ENCODE data around the gene WRAP73.
A peak's percentile ranks its signal among the peaks of the same experiment; 100 is the strongest.
"Not testable (repeated sequence)": the region's sequence is repeated elsewhere in the genome, so short reads cannot be mapped to it uniquely, and the experiment has no call there.

The WRAP73 gene

DNA sequence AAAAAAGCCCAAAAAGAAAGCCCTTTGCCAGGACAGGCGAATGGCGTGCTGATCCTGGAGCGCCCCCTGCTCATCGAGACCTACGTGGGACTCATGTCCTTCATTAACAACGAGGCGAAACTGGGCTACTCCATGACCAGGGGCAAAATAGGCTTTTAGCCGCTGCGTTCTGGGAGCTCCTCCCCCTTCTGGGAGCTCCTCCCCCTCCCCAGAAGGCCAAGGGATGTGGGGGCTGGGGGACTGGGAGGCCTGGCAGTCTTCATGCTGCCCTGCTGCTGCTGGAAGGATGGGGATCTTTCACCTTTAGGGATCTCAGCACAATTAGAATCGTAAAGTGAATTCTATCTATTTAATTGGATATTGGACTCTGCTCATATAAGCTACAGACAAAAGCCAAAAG lies 21.5 kb downstream of the WRAP73 start:
- no peak for DNase-seq

DNA sequence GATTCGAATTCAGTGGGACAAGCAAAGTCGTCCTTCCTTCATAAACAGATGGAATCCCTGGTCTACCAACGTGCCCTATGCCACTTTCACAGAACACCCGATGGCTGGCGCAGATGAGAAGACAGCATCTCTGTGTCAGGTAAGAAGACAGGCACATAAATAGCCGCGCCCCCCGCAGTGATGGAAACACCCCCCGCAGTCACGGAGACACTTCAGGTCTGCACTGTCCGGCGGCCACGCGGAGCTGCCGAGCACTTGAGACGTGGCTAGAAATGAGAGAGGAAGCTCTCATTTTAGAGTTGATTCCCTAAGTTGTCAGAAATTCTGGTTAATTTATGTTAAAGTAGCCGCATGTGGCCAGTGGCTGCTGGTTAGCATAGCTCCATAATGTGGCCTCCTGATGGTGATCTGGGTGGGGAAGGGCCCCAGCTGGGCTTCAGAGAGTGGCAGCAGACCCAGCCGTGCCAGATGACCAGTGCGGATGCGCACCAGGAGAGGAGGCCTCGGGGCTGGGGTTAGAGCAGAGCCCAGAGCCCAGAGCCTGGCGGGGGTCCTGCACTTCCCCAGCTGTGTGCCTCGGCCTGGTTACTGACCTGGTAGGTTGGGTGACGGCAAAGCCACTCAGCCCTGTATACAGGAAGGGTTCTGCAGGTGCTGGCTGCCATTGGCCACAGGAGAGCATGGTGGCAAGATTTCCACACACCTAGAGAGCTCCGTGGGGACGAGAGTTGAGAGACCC lies 22.2 kb downstream of the WRAP73 start:
- DNase-seq = no peak

DNA sequence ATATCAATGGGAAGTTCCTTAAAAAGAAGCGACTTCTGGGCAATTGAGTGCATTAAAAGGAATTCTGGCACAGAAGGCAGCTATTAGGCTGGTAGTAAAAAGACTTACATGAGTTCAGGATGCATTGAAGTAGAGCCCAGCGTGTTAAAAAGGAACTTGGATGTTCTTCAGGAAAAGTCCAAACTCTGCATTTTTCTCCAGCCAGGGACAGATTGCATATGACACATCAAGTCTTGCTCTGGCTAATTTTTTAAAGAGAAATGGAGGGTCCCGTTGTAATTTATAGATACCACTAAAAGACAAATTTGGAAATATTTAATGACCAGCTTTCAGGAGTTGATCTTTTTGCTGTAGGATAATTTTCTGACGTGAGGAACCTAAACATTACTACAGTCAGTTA lies 23.9 kb downstream of the WRAP73 start:
- DNase-seq = no peak

DNA sequence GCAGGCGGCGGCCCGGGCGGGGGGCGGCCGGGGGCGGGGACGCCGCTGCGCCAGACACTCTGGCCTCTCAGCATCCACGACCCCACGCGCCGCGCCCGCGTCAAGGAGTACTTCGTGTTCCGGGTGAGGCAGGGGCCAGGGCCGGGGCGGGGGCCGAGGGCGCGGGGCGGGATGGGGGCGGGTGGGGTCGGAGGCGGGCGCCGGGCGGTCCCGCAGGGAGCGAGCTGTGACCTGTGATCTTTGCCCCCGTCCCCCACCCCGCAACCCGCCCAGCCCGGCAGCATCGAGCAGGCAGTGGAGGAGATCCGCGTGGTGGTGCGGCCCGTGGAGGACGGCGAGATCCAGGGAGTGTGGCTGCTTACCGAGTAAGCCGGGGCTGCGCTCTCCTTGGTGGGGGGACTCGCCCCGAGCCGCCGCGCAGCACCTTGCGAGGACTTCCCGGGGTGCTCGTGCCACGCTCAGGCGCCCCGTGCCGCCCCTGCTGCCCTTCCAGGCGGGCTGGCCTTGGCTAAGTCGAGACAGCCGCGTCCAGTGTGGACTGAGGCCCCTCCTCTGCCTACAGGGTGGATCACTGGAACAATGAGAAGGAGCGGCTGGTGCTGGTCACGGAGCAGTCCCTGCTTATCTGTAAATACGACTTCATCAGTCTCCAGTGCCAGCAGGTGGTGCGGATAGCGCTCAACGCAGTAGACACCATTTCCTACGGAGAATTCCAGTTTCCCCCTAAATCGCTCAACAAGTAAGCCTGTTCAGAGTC lies 24.6 kb downstream of the WRAP73 start:
- DNase-seq = peak in 1 of 2 experiments; percentile 15

DNA sequence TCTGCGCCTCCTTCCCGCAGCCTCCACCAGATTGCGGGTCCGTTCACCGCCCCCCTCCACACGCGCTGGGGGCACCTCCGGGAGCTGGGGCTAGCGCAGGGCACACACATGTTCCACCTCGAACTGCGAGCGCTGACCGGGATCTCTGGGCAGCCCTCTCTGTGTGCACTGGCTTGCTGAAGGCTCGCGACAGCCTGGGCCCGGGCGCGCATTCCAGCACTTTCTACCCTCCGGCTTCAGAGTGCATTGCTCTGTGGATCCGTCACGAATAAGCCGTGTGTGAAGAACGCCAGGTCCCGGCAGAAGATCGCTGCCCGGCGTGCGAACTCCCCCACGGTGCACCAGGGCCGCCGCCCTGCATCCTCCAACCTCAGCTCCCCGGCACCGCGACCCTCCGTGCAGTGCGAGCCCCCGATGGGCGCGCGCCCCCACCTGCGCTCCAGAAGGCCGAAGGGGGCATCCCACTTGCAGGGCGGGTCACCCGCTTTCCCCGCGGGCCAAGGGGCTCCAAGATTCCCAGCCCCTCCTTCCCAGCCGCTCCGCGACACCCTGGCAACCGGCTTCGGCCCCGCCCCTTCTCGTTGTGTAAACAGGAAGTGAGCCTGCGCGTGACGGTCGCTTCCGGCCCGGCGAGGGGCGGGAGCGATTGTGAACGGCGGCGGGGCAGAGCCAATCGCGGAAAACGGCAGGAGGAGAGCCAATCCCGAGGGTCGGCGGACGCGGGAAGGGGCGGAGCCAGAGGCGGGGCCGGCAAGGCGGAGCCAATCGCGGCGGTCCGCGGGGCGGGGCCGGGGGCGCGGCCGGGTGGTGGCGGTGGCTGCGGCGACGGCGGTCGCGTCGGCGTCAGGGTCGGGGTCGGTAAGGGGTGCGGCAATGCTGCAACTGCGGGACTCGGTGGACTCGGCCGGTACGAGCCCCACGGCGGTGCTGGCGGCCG lies 25.4 kb downstream of the WRAP73 start, which contains the start of gene TPRG1L:
TSS of gene TPRG1L (plus strand) at position 816 of the 937 bp plus-strand sequence. CDS start at position 874, 58 bp downstream.
- DNase-seq = peak; percentile 69 to 86

DNA sequence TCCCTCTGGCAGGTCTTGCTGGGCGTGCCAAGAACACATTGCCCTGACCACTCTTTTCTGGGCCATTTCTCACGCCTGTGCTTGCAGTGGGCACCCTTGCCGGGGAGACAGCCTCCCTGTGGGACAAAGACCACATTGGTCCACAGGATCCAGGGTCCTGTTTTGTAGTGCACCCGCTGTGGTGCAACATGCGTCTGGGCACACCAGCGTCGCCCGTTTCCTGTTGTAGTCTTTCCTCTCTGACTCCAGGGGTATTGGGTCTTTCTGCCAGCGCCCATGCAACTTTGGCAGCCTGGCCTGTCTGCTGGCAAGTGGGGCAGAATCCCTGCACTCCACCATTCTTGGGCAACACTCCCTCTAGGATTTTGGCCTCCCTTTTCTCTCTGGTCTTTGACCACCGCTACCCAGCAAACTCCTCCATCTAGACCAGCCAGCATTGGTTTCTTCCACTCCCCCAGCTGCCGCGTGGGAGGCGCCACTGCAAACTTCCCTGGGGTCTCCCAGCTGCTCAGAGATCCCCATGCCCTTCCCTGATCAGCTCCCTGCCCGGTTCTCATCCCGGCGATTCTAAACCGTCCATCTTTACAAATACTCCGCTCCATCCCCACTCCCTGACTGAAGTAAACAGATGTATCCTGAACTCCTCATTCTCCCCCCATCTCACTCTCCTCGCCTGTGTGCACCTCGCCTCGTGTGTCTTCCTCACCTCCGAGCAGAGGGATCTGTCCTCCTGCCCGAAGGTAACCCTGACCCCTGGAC lies 26.3 kb downstream of the WRAP73 start:
- DNase-seq = no peak

DNA sequence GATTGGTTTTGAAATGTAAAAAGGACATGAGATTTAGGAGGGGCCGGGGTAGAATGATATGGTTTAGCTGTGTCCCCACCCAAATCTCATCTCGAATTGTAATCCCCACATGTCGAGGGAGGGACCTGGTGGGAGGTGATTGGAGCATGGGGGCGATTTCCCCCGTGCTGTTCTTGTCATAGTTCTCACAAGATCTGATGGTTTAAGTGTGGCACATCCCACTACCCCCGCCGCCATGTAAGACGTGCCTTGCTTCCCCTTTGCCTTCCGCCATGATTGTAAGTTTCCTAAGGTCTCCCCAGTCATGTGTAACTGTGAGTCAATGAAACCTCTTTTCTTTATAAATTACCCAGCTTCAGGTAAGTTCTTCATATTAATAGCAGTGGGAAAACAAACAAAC lies 27.8 kb downstream of the WRAP73 start:
- not testable (repeated sequence) for DNase-seq

DNA sequence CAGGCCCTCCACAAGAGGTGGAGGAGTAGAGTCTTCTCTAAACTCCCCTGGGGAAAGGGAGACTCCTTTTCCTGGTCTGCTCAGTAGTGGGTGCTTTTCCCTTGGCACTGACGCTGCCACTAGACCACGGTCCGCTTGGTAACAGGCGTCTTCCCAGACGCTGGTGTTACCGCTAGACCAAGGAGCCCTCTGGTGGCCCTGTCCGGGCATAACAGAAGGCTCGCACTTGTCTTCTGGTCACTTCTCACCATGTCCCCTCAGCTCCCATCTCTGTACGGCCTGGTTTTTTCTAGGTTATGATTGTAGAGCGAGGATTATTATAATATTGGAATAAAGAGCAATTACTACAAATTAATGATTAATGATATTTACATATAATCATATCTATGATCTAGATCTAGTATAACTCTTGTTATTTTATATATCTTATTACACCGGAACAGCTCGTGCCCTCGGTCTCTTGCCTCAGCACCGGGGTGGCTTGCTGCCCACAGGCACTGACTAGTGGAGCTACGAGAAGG lies 28.7 kb downstream of the WRAP73 start:
- peak in 1 of 2 experiments; percentile 7 for DNase-seq

DNA sequence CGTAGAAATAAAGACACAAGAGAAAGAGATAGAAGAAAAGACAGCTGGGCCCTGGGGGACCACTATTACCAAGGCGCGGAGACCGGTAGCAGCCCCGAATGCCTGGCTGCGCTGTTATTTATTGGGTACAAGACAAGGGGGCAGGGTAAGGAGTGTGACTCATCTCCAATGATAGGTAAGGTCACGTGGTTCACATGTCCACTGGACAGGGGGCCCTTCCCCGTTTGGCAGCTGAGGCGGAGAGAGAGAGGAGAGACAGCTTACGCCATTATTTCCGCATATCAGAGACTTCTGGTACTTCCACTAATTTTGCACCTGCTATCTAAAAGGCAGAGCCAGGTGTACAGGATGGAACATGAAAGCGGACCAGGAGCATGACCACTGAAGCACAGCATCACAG lies 29.2 kb downstream of the WRAP73 start:
- no peak for DNase-seq

DNA sequence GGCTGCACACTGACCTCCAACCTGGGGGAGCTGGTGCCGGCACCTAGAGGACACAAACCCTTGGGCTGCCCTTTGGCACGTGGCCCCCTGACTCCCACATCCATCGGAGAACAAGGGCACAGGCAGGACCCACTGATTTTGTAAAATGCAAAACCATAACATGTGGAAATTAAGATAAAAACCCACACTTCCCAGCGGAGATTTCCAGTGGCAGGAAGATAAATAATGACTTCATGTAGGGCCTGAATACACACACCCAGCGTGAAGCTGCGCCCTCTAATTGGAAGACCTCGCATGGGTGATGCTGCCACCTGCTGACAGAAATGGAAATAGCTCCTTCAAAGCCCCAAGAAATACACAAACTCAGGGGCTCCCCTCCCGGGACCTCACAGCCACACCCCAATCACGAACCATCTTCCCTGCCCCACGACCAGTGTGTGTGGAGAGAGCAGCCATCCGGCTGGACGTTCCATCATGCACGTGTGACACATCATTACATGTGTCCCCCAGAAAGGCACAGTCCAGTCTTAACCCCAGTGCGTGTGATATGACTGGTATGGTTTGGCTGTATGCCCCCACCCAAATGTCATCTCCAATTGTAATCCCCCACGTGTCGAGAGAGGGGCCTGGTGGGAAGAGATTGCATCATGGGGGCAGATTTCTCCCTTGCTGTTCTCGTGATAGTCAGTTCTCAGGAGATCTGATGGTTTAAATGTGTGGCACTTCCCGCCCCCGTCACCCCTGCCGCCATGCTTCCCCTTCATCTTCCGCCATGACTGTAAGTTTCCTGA lies 30.8 kb downstream of the WRAP73 start:
- peak in 1 of 2 experiments; percentile 41 for DNase-seq

DNA sequence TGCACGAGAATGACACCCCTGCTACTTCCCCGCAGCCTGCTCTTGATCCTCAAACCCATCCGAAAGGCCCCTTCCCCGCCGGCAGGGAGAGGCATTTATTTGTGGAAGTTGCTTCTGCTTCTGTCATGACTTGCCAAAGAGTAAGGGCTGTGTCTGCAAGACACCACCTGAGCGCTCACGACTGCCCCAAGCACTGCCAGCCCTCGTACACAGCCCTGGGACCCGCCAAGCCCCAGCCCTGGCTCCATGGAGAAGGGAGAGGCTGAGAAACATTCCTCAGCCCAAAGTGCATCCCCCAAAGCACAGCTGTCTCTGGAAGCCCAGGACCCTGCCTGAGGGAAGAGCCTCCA lies 31.4 kb downstream of the WRAP73 start:
- no peak for DNase-seq

DNA sequence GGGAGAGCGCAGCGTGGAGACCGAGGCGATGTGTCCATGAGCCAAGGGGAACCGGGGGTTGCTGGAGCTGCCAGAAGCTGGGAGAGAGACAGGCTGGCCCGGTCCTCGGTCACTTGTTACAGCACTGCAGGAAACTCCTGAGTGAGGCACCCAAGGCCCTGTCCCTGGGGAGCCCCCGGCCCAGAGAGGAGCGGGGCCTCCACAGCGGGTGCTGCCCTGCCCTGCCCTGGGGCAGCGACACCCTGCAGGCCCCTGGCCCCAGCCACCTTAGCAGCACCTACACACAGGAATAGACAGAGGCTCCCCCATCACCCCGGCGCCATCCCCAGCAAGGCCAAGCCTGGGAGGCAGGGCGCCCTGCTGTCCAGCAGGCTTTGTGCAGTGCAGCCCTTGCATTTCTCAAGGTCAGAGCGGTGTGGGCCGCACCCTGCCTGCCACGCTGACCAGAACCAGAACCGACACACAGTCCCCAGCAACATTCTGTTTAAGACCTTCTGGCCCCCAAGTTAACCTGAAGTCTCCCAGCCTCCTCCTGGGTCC lies 32.0 kb downstream of the WRAP73 start:
- DNase-seq = no peak

DNA sequence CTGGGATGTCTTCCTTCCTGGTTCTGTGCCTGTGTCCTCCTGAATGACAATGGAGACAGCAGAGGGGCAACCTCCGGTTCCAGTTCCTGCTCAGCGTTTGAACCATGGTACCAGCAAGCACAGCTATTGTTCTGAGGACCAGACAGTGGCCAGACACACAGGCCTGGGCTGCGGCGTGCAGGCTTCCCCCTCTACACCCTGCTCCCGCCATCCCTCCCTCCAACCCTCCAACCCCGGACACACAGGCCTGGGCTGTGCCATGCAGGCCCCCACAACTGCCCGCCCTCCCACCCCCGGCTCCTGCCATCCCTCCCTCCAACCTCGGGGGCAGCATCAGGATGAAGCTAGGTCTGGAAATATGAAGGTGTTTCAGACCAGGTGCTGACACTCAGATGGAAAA lies 33.0 kb downstream of the WRAP73 start:
- DNase-seq = no peak

DNA sequence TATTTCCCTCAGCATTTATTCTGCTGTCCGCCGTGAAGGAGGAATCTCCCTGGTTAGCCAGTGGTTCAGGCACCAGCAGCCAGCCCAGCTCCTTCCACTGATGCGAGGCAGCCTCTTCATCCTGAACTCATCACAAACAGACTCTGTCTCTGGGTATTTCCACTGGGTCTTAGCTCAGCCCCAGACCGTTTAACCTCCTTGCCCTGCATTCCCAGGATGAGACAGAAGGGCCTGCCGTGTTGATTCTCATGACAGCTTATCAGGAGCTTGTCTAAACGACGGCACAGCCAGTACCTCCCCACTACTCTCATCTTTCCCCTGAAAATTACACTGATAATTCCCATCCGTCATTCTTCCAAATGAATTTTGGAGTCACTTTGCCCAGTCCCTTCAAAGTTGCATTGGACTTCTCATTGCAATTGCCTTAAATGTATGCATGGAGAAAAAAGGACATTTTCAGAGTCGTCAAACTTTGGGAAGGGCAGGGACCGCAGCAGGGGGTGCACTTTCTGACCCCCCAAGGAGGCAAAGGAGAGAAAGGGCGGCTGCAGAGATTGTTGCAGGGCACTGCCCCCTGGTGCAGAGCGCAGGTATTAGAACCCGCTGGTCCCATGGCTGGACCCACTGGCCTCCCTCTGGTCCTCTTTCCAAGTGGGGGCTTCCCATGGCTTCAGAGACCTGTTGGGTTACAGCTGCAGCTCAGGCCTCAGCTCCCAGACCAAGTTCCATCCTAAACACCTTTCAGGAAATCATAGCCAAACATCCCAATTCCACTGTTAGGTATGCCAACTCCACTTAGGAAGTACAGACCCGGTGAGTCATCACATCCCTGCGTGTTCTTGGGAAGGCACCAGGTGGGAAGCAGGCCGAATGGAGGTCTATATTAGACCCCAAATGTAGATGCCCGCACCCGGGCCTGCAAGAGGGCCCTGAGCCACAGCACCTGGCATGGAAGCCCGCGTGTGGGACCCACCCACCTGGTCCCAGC lies 34.9 kb downstream of the WRAP73 start:
- no peak for DNase-seq

DNA sequence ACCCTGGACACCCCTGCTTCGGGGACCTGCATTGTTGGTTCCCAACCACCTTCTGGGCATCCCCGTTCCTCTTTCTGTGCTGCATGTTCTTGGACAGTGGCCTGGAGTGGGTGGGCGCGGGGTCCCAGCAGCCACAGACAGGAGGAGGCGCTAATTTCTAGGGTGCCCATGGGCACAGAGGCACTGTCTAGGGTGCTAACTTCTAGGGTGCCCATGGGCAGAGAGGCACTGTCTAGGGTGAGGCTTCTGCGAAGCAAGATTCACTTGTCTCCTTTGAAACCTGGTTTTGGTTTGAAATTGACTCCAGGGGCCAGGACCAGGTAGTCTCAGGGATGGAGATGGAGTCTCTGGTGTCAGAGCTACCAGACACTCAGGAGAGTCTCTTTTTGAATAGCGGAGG lies 37.8 kb downstream of the WRAP73 start:
- DNase-seq = no peak

DNA sequence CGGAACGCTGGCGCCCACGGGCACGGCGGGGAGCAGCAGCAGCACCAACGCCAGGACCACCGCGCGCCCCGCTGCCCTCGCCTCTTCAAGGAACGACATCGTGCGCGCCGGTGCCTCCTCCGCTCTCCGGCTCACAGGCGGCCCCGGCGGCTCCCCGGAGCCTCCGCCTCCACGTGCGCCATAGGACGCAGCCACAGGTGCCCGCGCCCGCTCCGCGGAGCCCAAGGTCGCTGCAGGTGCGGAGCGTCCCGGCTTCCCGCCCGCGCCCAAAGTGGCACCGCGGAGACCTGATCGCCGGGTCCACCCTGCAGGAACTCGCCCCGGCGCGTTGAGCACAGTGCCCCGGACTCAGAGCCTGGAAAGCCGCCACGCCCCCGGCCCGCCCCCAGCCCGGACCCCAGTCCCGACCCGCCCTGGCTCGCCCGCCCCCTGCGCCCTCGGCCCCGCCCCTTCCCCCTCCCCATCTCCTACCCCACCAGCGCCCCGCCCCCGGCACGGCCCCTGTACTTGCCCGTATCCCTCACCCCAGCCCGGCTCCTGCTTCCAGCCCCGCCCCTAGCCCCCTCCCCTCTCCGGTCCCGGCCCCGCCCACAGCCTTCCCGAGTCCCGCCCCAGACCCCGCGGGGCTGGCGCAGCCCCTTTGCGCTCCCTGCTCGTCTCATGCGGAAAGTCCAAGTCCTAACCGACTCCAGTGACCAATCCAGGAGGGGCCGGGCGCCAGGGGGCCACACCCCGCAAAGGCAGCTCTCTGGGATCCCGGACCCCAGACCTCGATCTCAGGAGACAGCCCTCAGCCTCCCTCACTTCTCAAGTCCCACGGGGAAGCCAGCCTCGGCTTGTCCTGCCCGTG lies 38.5 kb downstream of the WRAP73 start, which contains the start of gene MEGF6:
TSS of gene MEGF6 (minus strand) at position 339 of the 850 bp plus-strand sequence. CDS start at position 99, 240 bp downstream.
- DNase-seq = peak in 1 of 2 experiments; percentile 48

DNA sequence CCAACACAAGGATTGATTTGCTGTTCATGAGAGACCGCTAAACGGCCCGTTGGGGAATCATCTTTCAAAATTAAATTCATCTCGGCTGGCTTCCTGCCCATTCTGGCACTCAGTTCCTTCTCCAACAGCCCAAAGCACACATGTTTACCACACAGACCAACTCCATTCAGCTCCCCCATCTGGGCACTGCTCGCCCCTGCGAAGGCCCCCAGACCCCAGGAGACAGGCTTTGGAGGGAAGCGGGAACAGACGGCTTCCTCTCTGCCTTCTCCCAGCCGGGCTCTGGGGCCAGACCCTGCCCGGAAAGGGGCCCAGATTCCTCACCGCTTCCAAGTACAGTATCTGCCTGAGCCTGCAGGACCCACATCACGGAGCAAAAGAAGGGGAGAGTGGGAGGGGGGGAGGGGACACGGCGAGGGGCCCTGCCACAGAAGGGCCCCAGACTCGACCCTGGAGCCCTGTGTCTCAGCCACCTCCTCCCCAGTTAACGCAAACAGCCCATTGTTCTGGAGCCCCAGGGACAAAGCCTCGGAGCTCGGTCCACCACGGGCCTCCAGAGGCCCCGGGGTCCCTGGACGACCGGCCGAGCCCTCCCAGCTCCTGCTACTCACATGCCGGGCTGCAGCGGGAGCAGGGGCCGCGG lies 39.3 kb downstream of the WRAP73 start:
- DNase-seq = no peak
